ENCODE data around the gene ZNF385D.
"Not testable (repeated sequence)": the region's sequence is repeated elsewhere in the genome, so short reads cannot be mapped to it uniquely, and the experiment has no call there.

Gene ZNF385D

DNA sequence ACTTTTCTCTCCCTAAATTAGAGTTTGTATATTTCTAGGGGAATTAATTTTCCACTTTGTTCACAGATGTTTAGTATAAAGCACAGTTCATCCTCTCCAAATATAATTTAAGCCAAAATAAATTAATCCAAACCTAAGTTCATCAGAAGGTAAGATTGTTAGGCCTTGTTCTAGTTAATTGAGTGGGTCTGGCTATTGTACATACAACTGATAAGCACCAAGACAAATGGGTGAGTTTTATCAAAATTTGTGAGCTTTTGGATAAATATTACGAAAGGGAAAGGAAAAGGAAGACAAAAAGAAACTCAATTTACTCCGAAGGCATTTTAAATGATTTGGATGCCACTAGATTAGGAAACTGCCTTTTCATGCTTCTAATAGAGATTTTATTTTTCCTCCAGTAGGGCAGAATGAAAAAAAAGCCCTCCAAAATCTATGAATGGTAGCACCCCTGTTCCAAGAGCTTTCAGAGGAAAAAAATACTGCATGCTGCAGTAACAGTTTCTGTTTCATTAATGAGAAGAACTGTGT, 304.0 kb downstream of the ZNF385D start:
- DNase-seq (ENCODE audit: low spot score): no peak

DNA sequence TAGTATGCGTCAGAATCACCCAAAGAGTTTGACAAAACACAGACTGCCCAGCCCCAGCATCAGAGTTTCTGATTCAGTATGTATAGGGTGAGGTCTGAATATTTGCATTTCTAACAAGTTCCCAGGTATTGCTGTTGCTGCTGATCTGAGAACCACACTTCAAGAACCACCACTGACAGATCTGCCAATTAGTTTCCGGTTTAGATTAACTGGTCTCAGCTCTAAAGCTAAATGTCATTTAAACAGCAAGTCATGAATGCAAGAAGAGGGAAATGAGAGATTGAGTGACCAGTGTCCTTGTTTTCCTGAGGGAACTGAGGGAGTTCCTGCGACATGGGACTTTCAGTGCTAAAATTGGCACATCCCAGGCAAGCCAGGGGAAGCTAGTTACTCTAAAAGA, 305.0 kb downstream of the ZNF385D start:
- no peak for DNase-seq (ENCODE audit: low spot score)

DNA sequence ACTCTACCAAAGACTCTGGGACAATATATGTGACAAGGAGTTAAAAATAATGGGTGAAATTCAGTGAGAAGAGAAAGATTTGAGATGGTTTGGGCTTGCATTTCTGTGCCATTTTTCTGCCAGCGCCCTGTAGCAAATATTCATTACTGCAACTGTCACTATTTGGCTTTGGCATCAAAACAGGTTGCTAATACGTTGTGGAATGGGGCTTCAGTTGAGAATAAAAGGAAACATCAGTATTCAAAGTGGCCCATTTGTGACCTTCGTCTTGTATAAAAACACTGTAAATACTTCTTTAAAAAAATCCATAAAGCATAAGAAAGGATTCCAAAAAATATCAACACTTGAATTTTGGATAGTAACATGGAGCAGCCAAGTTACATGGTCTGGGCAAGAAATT, 309.2 kb downstream of the ZNF385D start:
- no peak for DNase-seq (ENCODE audit: low spot score)

DNA sequence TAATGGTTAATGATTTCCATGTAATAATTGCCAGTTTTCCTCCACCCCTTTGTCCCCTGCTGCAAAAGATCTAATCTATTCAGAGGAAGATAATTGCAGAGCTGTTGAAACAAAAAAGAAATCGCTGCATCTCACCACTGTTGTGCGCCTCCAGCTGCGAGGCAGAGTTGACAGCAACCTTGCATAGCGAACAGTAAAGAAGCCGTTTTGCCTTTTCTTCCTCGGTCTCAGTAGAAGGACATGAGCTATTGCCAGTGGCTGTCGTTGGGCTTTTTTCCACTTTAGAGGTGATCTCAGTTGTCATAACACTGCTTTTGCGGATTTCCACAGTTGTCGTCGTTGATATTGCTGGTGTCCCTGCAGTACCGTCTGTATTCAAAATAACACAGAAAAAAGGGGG, 314.2 kb downstream of the ZNF385D start:
- DNase-seq (ENCODE audit: low spot score): no peak

DNA sequence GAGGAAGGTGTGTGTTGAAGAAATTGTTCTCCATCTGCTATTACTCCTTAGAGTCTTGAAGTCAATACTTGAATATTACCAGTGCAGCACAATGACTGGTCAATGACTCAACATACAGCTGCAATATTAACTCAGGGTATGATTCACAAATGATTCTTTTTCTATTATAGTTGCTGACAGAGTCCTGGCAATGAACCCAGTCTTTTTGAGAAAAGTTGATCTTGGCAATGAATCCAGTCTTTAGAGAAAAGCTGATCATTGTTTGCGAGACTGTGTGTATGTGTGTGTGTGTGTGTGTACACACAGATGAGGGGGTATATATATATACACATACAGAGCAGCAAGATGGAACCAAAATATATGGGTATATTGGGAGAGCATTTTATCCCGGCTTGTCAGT, 315.1 kb downstream of the ZNF385D start:
- DNase-seq (ENCODE audit: low spot score): peak; percentile 53

DNA sequence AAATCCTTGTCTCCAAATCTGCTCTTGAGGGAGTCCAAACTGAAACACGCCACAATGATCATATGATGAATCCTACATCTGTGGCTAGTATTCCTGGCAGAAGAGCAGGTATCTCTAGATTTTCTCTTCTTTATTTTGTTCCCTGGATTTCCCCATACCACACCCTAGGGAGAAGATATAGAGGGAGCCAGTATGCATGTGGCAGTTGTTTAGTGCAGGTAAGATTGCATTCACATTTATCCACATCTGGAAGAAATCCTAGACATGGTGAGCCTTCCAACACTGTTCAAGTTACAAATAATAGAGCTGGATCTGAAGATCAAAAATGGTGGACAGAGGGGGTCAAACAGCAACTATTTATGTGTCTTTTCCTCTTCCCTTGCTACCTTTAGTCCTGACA, 316.7 kb downstream of the ZNF385D start:
- no peak for DNase-seq (ENCODE audit: low spot score)

DNA sequence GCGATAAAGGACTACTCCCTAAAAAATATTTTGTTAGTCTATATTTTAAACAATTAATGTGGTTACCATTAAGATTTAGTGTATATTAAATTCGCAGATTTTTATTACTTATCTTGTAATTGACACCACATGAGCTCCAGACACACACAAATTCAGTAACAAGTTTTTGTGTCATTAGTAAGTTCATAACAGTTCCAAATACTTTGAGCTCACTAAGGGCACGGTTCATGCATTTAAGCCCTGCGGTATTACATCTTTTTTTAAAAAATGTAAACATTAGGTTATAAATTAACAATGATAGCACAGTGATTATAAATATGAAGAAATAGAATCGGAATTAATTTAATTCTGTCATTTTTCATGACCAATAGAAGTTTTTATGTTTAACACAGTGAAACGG, 317.3 kb downstream of the ZNF385D start:
- no peak for DNase-seq (ENCODE audit: low spot score)

DNA sequence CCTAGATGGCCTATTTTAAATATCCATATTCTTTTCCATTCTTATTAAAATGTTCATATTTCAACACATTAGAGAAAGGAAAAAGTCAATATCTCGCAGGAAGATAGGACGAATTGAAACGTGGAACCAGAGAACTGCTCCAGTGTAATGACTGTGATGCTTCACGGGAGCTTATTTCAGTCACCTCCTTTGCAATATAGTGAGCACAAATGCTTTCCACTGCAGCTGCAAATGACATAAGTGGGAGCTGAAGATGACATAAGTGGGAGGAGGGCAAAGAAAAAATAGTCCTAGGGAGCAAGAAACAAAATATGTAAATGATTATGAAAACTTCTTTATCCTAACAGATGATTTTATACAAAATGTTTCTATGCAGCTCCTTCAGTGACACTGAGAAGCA, 324.1 kb downstream of the ZNF385D start:
- DNase-seq (ENCODE audit: low spot score): no peak

DNA sequence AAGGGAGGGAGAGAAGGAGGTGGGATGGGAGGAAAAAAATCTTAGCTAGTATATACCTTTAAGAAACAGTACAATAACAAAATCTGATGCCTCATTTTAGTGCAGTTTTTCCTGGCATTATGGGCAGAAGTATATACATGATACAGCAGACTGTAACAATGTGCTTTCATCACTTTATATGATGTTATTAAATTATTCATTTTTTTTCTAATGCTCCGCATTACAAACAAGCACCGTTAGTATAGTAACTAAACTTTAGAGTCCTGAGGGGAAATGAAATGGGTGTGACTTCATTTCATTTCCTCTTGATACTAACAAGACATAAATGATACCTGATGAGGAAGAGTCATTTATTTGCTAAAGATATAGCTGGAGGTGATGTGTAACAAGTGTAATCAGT, 325.3 kb downstream of the ZNF385D start:
- DNase-seq (ENCODE audit: low spot score): no peak

DNA sequence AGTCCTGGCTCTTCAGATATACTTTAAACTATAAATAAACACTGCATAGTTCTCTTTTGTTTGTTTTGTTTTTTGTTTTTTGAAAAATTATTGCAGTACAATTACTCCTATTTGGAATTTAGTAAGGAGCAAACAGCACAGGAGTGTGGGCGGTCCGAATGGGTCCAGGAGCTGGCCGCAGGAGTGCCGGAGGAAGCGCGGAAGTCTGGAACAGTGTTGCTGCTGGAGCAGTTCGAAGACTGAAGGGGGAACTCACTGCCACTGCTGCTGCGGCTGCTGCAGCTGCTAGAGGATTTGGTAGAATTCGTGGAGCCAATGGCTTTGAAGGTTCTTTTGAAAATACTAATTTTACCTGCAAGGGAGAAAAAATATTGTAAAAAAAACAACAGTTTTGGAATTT, 329.9 kb downstream of the ZNF385D start:
- DNase-seq (ENCODE audit: low spot score): no peak

DNA sequence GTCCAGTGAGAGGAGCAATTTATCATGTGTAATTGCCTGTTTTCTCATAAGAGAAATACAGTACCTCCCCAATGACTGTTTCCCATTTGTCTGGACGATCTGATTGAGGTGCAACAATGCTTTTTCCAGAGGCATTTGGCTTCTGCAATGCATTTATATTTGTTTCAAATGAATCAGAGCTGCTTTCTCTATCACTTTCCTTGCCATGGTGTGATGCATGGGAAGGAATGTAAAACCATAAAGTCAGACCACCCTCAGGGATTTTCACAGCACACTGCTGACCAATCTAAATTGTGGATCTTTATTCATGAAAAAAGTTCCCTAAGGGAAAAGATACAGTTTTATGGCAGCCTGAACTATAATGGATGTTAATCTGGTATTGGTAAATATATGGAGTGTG, 333.0 kb downstream of the ZNF385D start:
- DNase-seq (ENCODE audit: low spot score): no peak

DNA sequence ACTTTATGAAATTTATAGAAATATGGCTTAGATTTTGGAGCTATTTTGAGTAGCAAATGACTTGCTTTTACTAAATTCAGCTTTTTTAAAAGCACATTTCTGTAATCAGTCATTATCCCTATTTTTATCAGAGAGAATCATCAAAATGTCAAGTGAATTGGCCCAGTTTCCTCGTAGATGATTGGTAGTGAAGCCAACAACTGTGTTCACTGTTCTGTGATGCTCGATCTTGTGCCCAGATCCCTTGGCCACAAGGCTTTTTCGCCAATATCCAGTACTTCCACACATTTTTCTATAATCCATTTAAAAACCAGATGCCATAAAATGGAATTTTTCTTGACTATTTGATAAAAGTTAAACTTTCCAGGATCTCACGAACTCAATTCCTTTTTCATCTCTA, 336.5 kb downstream of the ZNF385D start:
- DNase-seq (ENCODE audit: low spot score): no peak

DNA sequence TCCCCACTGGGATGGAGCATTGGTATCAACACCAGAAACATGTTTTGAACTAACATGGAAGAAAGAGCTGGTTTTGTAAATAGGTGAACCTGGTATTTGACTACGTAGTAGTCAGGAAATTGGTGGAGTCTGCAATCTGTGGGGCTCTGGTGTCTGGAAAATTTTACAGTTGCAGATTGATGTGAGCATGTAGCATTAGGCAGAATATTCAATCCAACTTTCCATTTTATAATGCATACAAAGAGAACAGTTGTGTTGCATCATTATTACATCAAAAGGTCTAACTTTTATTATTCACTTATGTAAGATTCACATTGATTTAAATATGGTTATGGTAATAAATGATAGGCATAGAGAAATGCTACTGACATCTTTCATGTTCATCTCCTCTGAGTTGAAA, 340.0 kb downstream of the ZNF385D start:
- DNase-seq (ENCODE audit: low spot score): no peak

DNA sequence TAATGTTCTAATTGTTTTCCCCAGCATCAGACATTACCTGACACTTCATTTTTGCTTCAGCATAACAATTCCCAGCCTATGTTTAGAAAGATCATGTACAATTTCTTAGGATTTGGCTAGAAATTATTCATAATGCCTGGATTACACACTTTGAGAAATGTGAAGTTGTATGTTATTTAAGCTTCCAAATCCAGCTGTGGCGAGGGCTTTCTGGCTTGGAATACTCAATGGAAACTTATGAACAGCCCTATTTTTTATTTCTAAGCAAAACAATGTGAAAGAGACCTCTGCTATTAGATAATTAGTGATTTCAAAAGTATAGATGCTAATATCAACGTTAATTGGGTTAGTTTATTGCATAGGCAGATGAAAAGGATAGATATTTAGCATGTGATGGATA, 341.6 kb downstream of the ZNF385D start:
- no peak for DNase-seq (ENCODE audit: low spot score)

DNA sequence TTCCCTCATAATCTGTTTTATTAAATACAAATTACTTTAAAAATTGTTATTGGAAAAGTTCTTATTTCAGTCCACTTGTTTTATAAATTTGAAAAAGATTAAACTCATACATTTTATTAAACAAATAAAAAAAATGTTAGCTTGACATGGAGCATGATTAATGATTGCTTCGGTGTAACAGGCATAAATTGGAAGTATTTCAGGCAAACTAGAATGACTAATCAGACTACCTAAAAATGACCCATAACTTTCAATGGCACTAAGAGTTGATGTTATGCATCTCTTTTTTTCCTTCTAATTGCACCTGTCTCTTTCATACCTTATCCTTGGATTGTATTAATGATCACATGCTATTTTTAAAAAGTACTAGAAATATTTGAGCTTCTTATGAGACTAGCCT, 343.3 kb downstream of the ZNF385D start:
- no peak for DNase-seq (ENCODE audit: low spot score)

DNA sequence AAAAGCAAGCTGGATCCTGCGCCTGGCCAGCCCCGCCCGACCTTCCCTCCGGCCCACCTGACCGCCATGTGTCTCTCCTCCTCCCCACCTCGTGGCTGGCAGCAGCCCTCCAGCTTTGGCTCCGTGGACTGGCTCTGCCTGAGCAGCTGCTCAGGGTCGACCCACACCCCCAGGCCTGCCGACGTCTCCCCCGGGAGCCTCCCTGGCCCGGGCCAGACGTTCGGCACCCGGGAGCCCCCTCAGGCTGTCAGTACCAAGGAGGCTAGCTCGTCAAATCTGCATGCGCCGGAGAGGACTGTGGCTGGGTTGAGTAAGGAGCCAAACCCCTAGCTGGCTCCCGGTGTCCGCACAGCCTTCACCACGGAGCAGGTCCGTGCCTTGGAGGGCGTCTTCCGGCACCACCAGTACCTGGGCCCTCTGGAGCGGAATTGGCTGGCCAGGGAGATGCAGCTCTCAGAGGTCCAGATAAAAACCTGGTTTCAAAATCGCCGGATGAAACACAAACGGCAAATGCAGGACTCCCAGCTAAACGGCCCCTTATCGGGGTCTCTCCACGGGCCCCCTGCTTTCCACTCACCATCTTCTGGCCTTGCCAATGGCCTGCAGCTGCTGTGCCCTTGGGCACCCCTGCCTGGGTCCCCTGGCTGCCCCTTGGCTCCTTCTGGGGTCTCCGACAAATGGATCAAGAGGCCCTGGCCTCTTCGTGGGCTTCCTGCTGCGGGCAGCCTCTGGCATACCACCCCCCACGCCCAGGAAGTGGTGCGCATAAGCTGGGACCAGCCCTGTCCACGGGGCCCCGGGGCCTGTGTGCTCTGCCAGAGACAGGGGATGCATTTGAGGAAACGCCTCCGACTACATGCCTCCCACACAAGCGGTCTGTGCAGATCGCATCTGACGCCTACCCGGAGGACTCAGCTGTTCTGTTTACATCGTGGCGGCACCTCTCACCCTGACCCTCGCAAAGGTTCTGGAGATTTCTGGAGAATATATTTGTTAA, 345.0 kb downstream of the ZNF385D start:
- no peak for DNase-seq (ENCODE audit: low spot score)

DNA sequence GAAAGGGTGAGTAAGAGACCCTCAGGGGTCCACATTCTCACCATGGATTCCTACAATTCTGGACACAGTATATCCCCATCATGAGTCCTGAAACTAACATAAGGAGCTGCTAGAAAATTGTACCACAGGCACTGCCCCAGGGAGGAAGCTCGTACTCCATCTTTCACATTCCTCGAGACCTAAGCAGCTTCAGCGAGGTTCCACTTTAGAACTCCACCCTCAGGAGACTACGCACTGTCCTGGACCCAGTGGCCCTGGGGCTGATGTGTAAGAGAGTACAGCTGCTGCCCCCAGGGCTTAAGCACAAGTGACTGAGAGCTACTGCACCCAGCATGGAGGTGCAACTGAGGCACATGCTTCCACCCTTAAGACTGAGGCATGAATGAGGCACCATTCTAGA, 352.5 kb downstream of the ZNF385D start:
- no peak for DNase-seq (ENCODE audit: low spot score)

DNA sequence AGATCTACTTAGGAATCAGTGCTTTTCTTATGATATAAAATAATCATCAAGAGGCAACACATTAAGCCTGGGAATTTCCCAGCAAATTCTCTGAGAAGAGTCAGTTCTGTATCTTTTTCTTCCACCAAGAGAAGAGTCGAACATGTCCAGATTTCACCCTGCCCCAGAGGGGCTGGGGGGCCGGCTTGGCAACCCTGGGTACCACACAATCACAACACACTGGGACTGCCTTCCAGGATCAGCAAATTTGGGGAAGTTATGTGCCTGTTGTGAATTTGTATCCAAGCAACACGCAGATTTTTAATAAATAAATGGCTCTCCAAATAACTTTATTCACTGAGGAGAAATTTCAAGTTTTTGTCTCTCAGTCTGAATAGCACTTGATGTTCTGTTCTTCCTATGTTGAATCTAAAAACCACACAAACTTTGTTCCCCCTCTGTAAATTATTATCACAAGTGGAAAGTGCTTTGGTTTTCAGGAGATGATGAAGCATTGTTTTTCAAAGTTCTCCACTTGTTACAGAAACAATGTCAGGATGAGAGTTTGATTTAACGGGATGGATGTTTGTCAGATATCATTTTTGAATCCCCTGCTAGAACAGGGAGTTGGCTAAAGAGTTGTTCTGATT, 357.2 kb downstream of the ZNF385D start:
- DNase-seq (ENCODE audit: low spot score): no peak

DNA sequence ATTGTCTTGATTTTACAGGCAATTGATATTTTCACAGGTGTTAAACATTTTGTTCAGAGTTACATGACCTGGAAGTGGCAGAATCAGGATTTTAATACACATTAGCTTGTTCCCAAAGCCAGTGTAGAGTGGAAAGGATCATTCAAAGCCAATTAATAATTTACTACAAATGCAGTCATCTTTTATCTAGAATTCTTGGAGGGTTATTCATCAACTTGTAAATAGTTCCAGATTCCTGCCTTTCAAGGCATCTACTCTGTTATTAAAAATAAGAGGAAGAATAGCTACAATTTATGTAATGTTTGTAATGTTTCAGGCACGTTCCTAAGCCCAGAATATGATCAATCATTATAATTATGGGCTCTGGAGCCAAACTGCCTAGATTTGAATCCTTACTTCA, 358.5 kb downstream of the ZNF385D start:
- DNase-seq (ENCODE audit: low spot score): peak; percentile 28

DNA sequence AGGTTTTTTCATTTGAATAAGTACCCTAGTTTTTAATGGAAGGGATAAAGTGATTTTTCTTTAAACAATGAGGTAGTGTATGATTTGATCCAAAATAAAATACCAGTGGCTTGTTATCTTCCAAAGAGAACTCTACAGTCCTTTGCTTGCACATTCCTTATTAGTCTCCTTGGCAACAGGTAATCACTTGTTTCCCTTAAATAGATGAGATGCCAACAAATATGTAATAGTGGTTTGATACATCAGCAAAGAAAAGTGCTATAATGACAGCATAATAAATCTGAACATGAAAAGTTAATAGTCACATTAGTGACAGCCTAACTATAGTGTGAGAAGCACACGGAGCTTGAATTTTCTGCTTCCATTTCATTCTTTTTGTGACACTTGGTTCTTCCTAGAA, 360.2 kb downstream of the ZNF385D start:
- peak; percentile 10 for DNase-seq (ENCODE audit: low spot score)

DNA sequence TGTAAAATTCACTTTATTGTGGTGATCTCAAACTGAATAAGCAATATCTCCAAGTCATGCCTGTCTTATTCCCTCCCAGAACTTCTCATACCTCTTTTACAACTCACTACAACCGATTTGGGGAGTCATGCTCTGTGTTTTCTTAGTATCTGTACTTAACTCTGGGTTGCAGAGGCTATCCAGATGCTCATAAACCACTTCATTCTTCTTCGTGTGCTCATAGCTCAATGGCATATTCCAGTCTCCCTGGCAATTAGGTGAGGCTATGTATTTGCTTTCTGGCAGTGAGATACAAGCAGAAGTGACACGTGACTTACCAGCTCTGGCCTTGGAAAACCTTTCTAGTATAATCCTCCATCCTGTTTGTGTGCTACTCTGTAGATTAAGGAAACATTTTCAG, 360.9 kb downstream of the ZNF385D start:
- DNase-seq (ENCODE audit: low spot score): peak; percentile 79

DNA sequence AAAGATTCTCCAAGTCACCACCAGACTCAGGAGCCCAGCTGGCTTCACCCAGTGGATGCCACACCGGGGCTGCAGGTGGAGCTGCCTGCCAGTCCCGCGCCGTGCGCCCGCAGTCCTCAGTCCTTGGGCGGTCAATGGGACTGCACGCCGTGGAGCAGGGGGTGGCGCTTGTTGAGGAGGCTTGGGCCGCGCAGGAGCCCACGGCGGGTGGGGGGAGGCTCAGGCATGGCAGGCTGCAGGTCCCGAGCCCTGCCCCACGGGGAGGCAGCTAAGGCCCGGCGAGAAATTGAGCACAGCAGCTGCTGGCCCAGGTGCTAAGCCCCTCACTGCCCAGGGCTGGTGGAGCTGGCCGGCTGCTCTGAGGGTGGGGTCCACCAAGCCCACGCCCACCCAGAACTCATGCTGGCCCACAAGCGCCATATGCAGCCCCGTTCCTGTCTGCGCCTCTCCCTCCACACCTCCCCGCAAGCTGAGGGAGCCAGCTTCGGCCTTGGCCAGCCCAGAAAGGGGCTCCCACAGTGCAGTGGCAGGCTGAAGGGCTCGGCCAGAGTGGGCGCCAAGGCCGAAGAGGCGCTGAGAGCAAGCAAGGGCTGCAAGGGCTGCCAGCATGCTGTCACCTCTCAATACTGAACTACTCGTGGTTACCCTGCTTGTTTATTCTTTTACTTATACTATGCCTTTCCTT, 363.7 kb downstream of the ZNF385D start:
- DNase-seq (ENCODE audit: low spot score): not testable (repeated sequence)

DNA sequence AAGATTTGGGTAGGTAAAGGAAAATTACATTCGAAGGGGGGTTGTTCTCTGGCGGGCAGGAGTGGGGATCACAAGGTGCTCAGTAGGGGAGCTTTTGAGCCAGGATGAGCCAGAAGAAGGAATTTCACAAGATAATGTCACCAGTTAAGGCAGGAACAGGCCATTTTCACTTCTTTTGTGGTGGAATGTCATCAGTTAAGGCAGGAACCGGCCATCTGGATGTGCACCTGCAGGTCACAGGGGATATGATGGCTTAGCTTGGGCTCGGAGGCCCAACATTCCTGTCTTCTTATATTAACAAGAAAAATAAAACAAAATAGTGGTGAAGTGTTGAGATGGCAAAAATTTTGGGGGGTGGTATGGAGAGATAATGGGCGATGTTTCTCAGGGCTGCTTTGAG, 373.0 kb downstream of the ZNF385D start:
- DNase-seq (ENCODE audit: low spot score): not testable (repeated sequence)
